T47D (cell line): ENCODE results near the gene FASTKD3.

Experiments
- DNase-seq, 2 experiments: peaks; one replicate each; pipeline versions ENCODE4 v3.0.0 to v3.0.0-alpha.2; 2011 to 2012; ENCODE audit warnings: low read depth in 1 of 2, low spot score in 1 of 2
- JUND ChIP-seq: IDR thresholded peaks from 2 replicates; pipeline ENCODE4 v1.6.1; 2012; ENCODE audit warnings: low read depth
- in situ Hi-C: cut with HindIII; loops from 2 replicates; pipeline ENCODE4 v1.10.0; 2016; ENCODE audit warnings: low sequenced_read_pairs, low pct_unique_long_range_greater_than_20kb

FASTKD3 gene

GRCh38 chr5:7825630-7826029, 43.2 kb downstream of the FASTKD3 start:
- in situ Hi-C loops, result no loop called here
- no peak for TF ChIP-seq JUND

GRCh38 chr5:7824995-7825394, 43.8 kb downstream of the FASTKD3 start:
- no peak for DNase-seq
- TF ChIP-seq JUND, result no peak
- in situ Hi-C loops, result no loop called here

More at GRCh38 chr5:7825630-7826029, 43.2 kb downstream of the FASTKD3 start:
- DNase-seq, result no peak

GRCh38 chr5:7823594-7823993, 45.2 kb downstream of the FASTKD3 start:
- DNase-seq, result no peak
- in situ Hi-C loops, result no loop called here
- TF ChIP-seq JUND, result no peak

GRCh38 chr5:7822449-7822848, 46.4 kb downstream of the FASTKD3 start:
- in situ Hi-C loops, result no loop called here
- no peak for TF ChIP-seq JUND

GRCh38 chr5:7816535-7816901, 52.3 kb downstream of the FASTKD3 start:
- no peak for TF ChIP-seq JUND
- in situ Hi-C loops, result no loop called here
- no peak for DNase-seq

More at GRCh38 chr5:7822449-7822848, 46.4 kb downstream of the FASTKD3 start:
- no peak for DNase-seq

GRCh38 chr5:7815892-7816534, 52.8 kb downstream of the FASTKD3 start:
- DNase-seq, result peak; percentile 41 to 86
- TF ChIP-seq JUND, result no peak
- in situ Hi-C loops, result no loop called here

GRCh38 chr5:7814816-7815215, 54.0 kb downstream of the FASTKD3 start:
- in situ Hi-C loops, result no loop called here
- DNase-seq, result no peak

GRCh38 chr5:7813576-7813975, 55.3 kb downstream of the FASTKD3 start:
- DNase-seq, result no peak
- in situ Hi-C loops, result no loop called here
- TF ChIP-seq JUND, result no peak

More at GRCh38 chr5:7814816-7815215, 54.0 kb downstream of the FASTKD3 start:
- TF ChIP-seq JUND, result no peak

- no peak for DNase-seq
- no peak for TF ChIP-seq JUND
- in situ Hi-C loops, result no loop called here
Measured at GRCh38 chr5:7813007-7813406, 55.8 kb downstream of the FASTKD3 start.

- no peak for DNase-seq
- in situ Hi-C loops, result no loop called here
- no peak for TF ChIP-seq JUND
Measured at GRCh38 chr5:7811715-7812114, 57.1 kb downstream of the FASTKD3 start.
